Activated CD4-positive, alpha-beta T cell treated with anti-CD3 and anti-CD28 coated beads for 24 hours (primary cell): Measurements from ENCODE around the gene ARGFX.
"Not testable (repeated sequence)": the region's sequence is repeated elsewhere in the genome, so short reads cannot be mapped to it uniquely, and the experiment has no call there.

Experiments used
- DNase-seq, 2 donors: peaks; one replicate each; pipeline ENCODE4 v3.0.0-alpha.2; 2020; ENCODE audit warnings: low read depth in 2 of 2

Gene ARGFX

GRCh38 chr3:121567649-121568048 is at the start of gene ARGFX:
Gene ARGFX, plus strand, starts transcription at chr3:121567949. Its CDS starts 2,765 bp downstream, at chr3:121570714.
- DNase-seq, result no peak

DNA sequence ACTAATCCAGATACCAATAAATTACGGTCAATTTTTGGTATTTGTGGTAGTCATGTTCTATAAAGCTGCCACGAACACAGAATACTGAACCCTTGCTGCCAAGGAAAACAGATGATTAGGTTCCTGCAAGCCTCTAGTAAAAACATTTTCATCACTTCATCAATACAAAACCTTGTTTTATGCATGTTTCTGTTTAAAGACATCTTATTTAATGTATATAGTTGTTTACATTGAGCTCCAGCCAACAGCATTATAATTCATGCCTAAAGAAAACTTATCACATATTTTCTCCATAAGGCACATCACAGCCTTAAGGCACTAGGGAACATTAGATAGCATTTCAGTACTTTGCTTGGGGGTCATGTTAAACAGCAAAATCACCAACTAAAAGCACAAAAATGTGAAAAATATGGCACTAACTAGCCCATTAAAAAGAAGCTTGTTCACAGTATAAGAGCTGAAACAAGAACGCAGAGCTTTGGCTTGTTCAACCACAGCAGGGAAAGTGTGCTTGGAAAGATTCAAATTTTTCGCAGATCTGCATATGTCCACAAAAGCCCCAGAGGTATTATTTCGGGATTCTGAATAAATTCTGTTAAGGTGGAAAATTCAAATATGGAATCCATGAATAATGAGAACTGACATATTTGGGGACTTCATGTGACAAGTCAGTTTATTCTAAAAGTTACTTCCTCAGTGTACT is 49.6 kb upstream of the ARGFX start:
- DNase-seq, result no peak

- DNase-seq, result no peak
Observed at GRCh38 chr3:121520510-121520909, 47.2 kb upstream of the ARGFX start.

- DNase-seq, result no peak
Observed at GRCh38 chr3:121529308-121529707, 38.4 kb upstream of the ARGFX start.

- no peak for DNase-seq
Observed at GRCh38 chr3:121531269-121531668, 36.5 kb upstream of the ARGFX start.

DNA sequence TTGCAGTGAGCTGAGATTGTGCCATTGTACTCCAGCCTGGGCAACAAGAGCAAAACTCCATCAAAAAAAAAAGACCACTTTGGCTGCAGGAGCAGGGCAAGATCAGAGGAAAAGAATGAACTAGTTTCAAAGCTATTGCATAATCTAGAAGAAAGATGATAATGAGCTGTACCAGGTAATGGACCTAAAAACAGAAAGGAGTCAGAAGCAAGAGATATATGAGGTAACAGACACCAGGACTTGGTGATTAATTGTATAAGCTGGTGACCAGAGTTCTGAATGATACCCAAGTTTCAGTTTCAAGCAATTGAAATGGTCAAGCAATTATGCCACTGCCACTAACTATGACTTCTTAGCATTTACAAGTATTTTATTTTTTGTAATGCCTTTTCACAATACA is 24.8 kb upstream of the ARGFX start:
- no peak for DNase-seq

- no peak for DNase-seq
Observed at GRCh38 chr3:121545049-121545573, 22.6 kb upstream of the ARGFX start.

DNA sequence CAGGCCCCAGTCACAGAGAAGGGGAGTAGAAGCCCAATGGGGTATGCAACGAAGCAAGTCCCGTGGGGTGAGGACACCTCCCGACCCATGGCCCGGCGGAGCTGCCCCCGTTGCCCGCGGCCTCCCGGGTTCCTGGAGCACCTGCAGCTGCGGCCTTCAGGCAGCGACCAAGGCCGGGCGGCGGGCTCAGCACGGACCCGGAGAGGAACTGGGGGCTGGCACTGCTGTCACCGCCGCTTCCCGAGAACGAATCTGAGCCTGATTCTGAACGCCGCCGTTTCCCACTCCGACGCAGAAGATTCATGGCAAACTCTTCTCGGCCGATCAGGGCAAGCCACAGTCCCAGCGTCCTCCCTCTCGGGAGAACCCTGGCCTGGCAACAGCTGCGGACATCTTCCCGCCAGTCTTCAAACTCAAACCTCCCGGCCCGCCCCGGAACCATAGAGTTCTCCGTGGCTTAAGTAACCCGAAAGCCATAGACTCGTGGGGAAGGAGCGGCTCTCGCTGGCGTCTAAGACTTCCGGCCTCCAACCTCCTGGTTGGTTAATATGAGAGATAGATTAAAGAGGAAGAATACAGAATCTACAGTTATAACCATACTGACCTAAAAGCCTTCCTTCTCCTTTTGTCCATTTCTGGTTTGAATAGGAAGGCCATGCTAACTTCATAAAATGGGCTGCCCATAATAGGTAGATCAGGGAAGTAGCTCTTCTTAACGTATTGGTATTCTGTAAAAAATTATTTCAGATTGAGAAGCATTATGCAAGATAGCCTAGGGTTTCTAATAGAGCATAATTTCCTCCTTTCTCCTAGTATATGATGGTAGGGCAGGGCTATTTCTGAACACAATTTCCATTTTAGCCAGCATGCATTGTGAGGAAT is 21.9 kb upstream of the ARGFX start, which contains the start of gene POLQ:
TSS of gene POLQ (minus strand) at position 415 of the 882 bp plus-strand sequence. CDS start at position 304, 111 bp downstream.
- peak; percentile 76 to 77 for DNase-seq

GRCh38 chr3:121552379-121552778 is 15.4 kb upstream of the ARGFX start:
- DNase-seq, result no peak

- DNase-seq, result no peak
Observed at GRCh38 chr3:121552797-121553196, 15.0 kb upstream of the ARGFX start.

DNA sequence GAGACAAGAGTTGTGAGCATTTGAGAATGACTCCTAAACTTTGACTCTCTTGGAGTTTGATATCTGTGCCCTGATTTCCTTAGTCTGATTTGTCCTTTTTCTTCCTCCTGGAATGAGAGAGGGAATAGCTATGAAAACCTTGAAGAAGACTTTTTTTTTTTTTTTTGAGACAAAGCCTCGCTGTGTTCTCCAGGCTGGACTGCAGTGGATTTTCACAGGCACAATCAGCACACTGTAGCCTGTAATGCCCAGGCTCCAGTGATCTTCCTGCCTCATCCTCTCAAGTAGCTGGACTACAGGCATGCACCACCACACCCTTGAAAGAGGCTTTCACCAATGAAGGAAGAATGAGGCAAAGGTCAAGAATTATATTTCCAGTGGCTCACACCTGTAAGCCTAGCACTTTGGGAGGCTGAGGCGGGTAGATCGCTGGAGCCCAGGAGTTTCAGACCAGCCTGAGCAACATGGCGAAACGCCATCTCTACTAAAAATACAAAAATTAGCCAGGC is 10.3 kb upstream of the ARGFX start:
- no peak for DNase-seq

- no peak for DNase-seq
Observed at GRCh38 chr3:121562148-121562547, 5.6 kb upstream of the ARGFX start.

DNA sequence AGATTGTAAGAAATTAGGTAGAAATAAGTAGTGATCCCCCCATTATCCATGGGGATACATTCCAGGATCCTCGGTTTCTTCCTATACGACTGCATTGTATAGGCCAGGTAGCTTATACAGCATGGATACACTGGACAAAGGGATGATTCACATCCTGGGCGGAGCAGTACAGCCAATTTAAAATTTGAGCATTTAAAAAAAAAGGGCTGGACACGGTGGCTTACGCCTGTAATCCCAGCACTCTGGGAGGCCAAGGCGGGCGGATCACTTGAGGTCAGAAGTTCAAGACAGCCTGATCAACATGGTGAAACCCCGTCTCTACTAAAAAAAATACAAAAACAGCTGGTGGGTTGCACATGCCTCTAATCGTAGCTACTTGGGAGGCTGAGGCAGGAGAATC is 976 bp upstream of the ARGFX start:
- no peak for DNase-seq

- DNase-seq, result no peak
Observed at GRCh38 chr3:121574449-121574848, 6.7 kb downstream of the ARGFX start.

DNA sequence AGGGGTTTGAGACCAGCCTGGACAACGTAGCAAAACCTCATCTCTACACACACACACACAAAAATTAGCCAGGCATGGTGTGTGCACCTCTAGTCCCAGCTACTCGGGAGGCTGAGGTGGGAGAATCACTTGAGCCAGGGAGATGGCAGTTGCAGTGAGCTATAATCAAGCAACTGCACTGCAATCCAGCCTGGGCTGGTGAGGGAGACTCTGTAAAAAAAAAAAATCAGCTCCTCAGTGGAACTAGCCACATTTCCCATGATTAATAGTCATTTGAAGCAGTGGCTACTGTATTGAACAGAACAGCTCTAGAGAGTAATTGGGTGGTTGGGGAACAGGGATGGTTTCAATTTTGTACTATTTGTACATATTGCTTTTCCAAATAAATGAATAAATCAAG is 13.9 kb downstream of the ARGFX start:
- no peak for DNase-seq

DNA sequence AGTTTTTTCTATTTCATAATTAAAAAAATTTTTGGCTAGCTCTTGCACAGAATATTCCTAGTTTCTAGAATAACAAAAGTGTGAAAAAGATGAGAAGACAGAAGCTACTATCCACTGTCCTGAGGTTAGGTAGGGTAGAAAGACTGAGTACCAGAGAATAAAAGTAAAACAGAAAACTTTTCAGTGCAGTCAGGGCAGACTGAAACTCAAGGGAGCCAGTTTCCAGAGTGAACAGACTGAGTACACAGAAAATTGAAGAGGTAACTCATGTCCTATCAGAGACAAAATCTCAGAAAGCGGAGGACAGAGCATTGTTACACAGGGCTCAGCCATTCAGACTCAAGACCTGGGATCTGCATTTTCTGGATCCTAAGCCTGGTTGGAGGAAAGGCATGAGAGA is 16.7 kb downstream of the ARGFX start:
- no peak for DNase-seq

- DNase-seq, result no peak
Observed at GRCh38 chr3:121592856-121593702, 25.3 kb downstream of the ARGFX start, which contains the start of gene FBXO40. Gene FBXO40, plus strand, starts transcription at chr3:121593379. Its CDS starts 27,197 bp downstream, at chr3:121620576.

GRCh38 chr3:121593806-121594205 is 26.1 kb downstream of the ARGFX start:
- DNase-seq, result not testable (repeated sequence)

- DNase-seq, result no peak
Observed at GRCh38 chr3:121594850-121595249, 27.1 kb downstream of the ARGFX start.

DNA sequence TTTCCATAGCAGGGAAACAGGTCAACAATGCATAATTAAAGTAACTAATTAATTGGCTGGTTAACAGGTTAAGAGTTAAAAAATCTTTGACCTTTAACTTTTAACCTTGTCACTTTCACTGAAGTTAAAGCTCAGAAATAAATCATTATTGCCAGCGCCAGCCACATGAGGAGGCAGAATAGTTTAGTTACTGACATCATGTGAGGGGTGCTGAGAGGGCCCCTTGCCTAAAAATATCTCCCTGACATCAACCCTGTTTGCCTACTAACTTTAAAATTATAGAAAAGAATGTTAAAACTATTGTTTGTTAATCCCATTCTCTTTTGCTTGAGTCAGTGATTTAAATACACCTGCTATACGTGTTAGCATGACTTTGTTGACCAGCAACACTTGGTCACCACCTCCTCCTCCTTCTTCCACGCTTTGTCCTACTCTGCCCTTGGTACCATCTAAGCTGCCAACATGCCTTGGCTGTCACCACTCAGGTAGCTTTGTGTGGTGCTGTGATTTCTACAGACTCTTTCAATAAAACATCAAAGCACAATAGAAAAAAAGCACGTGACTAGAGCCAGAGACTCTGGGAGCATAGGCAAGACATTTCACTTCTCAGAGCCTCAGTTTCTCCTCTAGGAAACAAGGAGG is 28.1 kb downstream of the ARGFX start:
- no peak for DNase-seq

DNA sequence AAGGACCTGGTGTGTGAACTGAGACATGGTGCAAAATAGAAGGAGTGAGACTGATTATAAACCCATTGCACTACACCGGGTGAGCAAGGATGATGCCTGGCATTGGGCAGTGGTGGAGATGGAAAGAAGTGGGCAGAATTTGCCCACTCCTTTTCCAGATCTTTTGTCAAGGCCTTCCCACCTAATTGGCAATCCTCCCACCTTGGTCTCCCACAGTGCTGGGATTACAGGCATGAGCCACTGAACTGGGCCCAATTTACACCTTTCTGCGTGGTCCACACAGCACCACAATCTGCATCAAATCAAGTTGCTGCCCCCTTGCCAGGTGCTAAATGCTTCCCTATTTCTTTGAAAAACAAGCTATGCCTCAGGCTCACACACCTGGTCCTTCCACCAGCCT is 30.8 kb downstream of the ARGFX start:
- DNase-seq, result no peak
